ENCODE data around the gene KCNIP3. TPM values are rescaled to one million over a fixed set of nuclear protein-coding genes. Genes with fewer than 3 reads are reported as not detected.

KCNIP3 gene
- polyA plus RNA-seq, 1 of the 3 experiments (the other 2 are of a cell fraction), result 0.97 TPM

- Histone ChIP-seq H3F3A (replicated peaks; ENCODE audit: insufficient read depth) (no peaks in the 10 kb centered on the region), H2AFZ (ENCODE audit: low read depth) (no peak overlapping the region), H3K9ac (no peak overlapping the region), H3K36me3 (replicated peaks in 1 of 2; ENCODE audit: control insufficient read depth in 1 of 2, insufficient read depth in 2 of 2, low read length in 1 of 2) (no peaks in the 10 kb centered on the region), H3K4me3 (ENCODE audit: low read depth in 2 of 2, low read length in 1 of 2) (no peak overlapping the region), H3K9me2 (no peaks in the 10 kb centered on the region), H3K27me3 (ENCODE audit: insufficient read depth) (no peaks in the 10 kb centered on the region), H4K20me1 (ENCODE audit: insufficient read depth) (no peaks in the 10 kb centered on the region), H3K9me3 (no peaks in the 10 kb centered on the region), H3K27ac (ENCODE audit: low read depth in 2 of 2, low read length in 1 of 2) (peak overlapping the region in 1 of 2 experiments; percentile 62; a peak in 2 of 4 replicates), H3K4me1 (ENCODE audit: control insufficient read depth in 1 of 2, insufficient read depth in 2 of 2, low read depth in 1 of 2, low read length in 1 of 2) (no peaks in the 10 kb centered on the region; a peak in 1 of 4 replicates), H3K4me2 (no peak overlapping the region), H3K79me2 (ENCODE audit: insufficient read depth) (no peaks in the 10 kb centered on the region)
- DNase-seq, result no peak
- TF ChIP-seq EZH2phosphoT487 (IDR thresholded peaks at IDR 0.05; ENCODE audit: borderline replicate concordance, low read depth), result no peak
- TF ChIP-seq CTCF (IDR thresholded peaks at IDR 0.05), result no peak
- TF ChIP-seq USF2 (IDR thresholded peaks at IDR 0.05; ENCODE audit: borderline replicate concordance, low read depth, low read length), result no peak
- TF ChIP-seq FOXJ3 (CRISPR knock-in tag; IDR thresholded peaks at IDR 0.05), result no peak
- no peak for TF ChIP-seq TCF12 (IDR thresholded peaks at IDR 0.05)
- TF ChIP-seq RFX5 (IDR thresholded peaks at IDR 0.05; ENCODE audit: low read length), result no peak
- no peak for TF ChIP-seq MAX (IDR thresholded peaks at IDR 0.05; ENCODE audit: low read depth)
- no peak for TF ChIP-seq NFIC (IDR thresholded peaks at IDR 0.05; ENCODE audit: borderline replicate concordance)
- TF ChIP-seq NRF1 (IDR thresholded peaks at IDR 0.05; ENCODE audit: low read depth, low read length), result no peak
- TF ChIP-seq FOSL2 (IDR thresholded peaks at IDR 0.05; ENCODE audit: borderline replicate concordance, low read depth), result no peak
- no peak for TF ChIP-seq JUND (IDR thresholded peaks at IDR 0.05)
- TF ChIP-seq CHD2 (IDR thresholded peaks at IDR 0.05; ENCODE audit: low read length, partially characterized antibody), result no peak
- no peak for TF ChIP-seq TEAD4 (IDR thresholded peaks at IDR 0.05; ENCODE audit: borderline replicate concordance, insufficient read depth)
- TF ChIP-seq MXI1 (IDR thresholded peaks at IDR 0.05; ENCODE audit: low read depth, low read length), result no peak
- no peak for TF ChIP-seq RAD21 (IDR thresholded peaks at IDR 0.05; ENCODE audit: low read length)
- no peak for TF ChIP-seq SMC3 (IDR thresholded peaks at IDR 0.05; ENCODE audit: low read depth, low read length)
- no peak for TF ChIP-seq PBX3 (IDR thresholded peaks at IDR 0.05)
- ChIA-PET POLR2A (no interaction called here), CTCF (no interaction called here)
- 34% methylated on average over 5 of the region's 7 CpGs for WGBS (ENCODE audit: low lambda C conversion rate)
Observed at GRCh38 chr2:95333056-95333455, 35.9 kb downstream of the KCNIP3 start.
